ENCODE results near the gene HOXA7. TPM values are rescaled to one million over a fixed set of nuclear protein-coding genes. Genes with fewer than 3 reads are reported as not detected.

HOXA7 gene
- total RNA-seq, 1 donor, result not detected

DNA sequence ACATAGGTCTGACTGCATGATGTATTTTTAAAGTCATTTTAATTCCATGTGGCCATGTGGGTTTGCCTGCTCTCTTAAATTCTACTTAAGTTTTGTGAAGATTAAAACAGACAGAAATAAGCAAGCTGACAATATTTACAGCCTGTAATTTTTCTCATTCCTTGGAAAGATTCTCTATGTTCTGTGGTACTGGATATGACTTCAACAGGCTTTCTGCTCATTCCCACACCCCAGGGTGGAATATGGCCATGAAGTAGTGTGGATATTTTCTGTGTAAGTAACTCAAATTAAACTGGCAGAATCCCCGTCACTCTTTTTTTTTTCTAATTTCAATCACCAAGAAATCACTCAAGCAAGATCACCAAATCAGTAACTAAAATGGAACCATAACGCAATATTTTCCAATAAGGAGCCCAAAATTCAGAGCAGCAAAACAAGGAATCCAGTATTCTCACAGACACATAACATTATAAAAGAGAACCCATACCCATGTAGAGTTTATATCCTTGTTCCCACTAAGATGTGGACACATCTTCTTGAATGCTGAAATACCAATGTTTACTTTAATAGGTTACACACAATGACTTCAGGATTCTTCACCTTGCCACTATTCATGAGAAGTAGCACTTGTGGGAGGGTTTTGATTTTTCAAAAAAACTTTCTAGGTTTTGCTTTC is 18.7 kb downstream of the HOXA7 start:
- no peak overlapping the region for H3K4me3 ChIP-seq (ENCODE audit: low read depth, low read length)
- DNase-seq (ENCODE audit: low read depth), result no peak
- no peak for TF ChIP-seq CTCF (IDR thresholded peaks at IDR 0.05; ENCODE audit: insufficient read depth, low read length)

DNA sequence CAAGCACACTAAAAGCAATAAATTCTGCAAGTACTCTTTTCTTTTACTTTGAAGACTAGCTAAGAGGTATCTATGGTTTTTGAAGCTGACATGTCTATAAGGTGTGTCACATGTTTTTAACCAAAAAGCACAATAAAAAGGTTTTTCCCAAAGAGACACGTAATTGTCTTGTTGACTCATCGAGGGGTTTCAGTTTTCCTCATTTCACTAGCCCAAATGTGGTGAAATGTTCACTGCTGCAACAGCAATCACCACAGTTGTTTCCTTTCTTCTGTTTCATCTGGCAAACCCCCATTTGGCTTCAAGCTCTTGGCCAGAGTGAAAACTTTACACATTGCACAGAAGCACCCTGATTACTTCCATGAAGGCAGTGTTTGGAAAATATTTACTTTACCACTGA is 22.1 kb downstream of the HOXA7 start:
- no peak overlapping the region for H3K4me3 ChIP-seq (ENCODE audit: low read depth, low read length)
- peak; percentile 89 for DNase-seq (ENCODE audit: low read depth)
- TF ChIP-seq CTCF (IDR thresholded peaks at IDR 0.05; ENCODE audit: insufficient read depth, low read length), result no peak

- no peak for DNase-seq (ENCODE audit: low read depth)
- TF ChIP-seq CTCF (IDR thresholded peaks at IDR 0.05; ENCODE audit: insufficient read depth, low read length), result no peak
- H3K4me3 ChIP-seq (ENCODE audit: low read depth, low read length), result no peak overlapping the region
Observed at GRCh38 chr7:27133409-27134231, 22.9 kb downstream of the HOXA7 start.

- DNase-seq (ENCODE audit: low read depth), result no peak
Observed at GRCh38 chr7:27132978-27133377, 23.5 kb downstream of the HOXA7 start.

DNA sequence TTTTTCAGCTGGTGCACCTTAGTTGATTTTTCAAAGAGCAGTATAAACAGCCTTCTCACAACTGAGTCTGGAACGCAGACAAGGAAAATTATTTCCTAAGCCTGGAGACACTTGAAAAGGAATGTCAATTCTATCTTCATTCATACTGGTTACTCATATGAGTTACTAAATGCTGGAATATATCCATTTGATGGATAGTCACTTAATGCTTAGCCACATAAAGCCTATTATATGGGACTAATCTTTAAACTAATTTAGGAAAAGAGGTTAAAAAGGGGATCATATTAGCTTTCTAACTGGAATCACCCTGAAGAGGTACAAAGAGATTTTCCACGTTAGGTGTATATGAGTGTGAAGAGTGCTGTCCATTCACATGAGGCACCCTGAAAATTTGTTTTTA is 24.3 kb downstream of the HOXA7 start:
- no peak for TF ChIP-seq CTCF (IDR thresholded peaks at IDR 0.05; ENCODE audit: insufficient read depth, low read length)
- no peak overlapping the region for H3K4me3 ChIP-seq (ENCODE audit: low read depth, low read length)
- DNase-seq (ENCODE audit: low read depth), result no peak

More at GRCh38 chr7:27132978-27133377, 23.5 kb downstream of the HOXA7 start:
- TF ChIP-seq CTCF (IDR thresholded peaks at IDR 0.05; ENCODE audit: insufficient read depth, low read length), result no peak
- H3K4me3 ChIP-seq (ENCODE audit: low read depth, low read length), result no peak overlapping the region

DNA sequence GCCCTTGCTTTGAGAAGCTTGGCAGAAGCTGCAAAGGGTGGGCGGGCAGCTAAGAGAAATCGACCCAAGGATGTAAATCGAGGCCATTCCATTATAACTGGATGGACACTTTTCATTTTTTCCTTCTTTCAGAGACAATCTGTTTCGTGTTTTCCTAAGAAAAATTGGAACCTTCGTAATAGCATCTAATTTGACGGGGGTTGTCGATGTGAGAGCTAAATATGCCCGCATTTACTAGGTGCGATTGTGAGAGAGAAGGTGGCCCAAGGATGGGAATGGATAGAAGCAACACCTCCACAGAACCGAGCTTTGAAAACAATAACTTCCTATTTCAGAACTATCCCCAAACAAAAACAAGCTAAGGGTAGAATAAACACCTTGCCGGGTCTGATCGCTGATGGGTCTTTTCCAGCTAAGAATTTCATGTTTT is 25.1 kb downstream of the HOXA7 start:
- no peak for TF ChIP-seq CTCF (IDR thresholded peaks at IDR 0.05; ENCODE audit: insufficient read depth, low read length)
- DNase-seq (ENCODE audit: low read depth), result no peak
- H3K4me3 ChIP-seq (ENCODE audit: low read depth, low read length), result peak overlapping the region; percentile 73

Measured in fibroblast of the aortic adventitia (primary cell).